NCI-H1105 (cell line): ENCODE data around the gene ACTG1.
A peak's percentile ranks its signal among the peaks of the same experiment; 100 is the strongest.

Source experiments
- DNase-seq: peaks from one replicate; lab custom pipeline; 2025; lab: John Stamatoyannopoulos, UW

Gene ACTG1

DNA sequence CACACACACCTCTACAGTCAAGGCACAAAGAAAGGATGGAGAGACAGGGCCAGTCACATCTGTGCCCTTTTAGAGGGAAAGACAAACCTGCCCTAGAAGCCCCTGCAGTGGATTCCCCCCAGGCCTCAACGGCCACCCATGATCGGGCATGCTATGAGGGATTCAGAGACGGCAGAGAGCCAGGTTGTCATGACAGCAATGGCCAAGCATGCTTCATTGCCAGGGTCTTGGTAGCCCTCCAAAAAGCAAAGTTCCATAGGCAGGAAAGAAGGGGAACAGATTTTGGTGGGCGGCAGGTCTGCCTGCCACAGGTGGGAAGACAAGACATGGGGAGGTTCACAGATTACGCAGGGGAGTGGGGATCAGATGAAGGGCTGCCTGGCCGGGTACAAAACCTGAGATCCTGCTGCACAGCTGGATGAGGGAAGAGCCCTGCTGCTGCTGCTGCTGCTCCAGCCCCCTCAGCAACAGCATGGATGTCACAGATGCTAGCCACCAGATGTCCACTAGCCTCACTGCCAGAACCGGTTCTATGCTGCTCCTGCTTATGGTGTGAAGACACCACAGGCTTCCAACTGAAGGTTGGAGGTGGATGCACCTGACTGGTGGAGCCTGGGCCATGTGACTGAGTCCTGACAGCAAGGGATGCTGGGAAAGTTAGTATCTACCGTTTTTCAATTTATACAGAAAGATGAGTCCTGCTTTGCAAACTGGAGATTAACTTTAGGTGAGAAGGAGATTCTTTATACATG lies 17.8 kb downstream of the ACTG1 start:
- no peak for DNase-seq

DNA sequence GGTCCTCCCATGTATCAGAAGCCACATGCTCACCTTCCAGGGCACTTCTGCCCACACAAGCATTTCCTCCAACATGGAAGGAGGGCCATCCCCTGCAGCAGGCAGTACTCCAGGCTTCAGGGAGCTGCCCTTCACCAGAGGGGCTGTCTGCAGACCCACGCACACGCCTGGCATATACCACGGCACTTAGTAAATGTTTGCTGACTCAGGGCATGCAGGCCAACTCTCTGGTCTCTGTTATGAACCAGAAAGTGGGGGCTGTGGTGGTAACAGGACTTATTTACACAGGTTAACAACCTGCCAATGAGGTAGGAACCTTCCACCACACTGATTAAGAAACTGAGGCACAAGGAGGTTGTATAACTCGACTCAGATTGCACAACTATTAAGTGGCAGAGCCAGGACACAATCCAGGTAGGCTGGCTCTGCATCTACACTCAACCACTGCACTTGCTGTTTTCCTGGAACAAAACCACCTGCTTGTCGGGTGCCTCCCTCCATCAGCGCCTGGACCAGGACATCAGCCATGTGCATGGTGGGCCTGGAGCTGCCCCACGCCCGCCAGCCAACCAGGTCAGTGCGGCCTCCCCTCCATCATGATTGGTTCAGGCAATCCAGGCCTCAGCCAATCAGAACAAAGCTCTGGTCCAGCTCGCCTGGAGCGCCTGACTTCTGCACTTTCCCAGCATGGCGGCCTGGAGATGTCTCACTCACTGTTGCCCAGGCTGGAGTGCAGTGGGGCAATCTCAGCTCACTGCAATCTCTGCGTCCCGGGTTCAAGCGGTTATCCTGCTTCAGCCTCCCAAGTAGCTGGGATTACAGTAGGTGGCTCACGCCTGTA lies 19.2 kb downstream of the ACTG1 start:
- no peak for DNase-seq

DNA sequence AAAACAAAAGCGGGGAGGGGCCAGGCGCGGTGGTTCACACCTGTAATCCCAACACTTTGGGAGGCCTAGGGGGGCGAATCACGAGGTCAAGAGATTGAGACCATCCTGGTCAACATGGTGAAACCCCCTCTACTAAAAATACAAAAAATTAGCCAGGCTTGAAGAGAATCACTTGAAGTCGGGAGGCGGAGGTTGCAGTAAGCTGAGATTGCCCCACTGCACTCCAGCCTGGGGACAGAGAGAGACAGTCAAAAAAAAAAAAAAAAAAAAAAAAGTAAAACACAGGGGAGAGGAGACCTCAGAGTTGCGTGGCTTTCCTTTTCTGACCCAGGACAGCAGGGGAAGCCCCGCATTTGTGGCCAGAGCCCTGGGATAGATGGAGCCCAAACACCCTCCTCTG lies 19.9 kb downstream of the ACTG1 start:
- DNase-seq, result no peak

DNA sequence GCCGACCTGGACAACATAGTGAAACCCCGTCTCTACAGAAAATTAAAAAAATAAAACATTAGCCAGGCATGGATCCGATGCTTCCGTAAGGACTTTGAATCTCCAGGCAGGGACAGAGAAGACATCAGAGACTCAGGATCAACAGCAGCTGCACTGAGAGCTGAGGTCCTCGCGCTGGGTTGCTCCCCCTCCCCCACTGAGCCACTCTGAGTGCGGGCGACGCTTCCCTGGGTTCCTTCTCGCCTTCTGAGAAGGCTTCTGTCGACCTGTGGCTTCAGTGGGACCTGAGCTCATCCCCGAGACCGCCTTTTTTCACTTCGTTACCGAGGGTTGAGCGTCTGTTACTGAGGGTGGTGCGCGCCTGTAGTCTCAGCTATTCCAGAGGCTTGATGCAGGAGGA lies 20.4 kb downstream of the ACTG1 start:
- no peak for DNase-seq

DNA sequence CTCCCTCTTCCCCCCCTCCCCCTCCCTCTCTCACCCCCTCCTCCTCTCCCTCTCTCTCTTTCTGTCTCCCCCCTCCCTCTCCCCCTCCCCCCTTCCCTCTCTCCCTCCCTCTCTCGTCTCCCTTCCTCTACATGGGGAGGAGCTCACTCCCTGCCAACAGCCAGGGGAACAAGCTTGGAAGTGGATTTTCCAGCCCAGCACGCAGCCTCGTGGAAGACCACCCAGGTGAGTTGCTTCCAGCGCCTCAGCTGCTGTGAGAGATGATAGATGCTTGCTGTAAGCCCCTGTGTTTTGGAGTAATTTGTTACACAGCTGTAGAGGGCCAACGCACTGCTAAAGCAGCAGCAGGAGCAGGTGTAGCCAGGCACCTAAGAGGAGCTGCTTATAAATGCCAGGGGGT lies 20.8 kb downstream of the ACTG1 start:
- no peak for DNase-seq

DNA sequence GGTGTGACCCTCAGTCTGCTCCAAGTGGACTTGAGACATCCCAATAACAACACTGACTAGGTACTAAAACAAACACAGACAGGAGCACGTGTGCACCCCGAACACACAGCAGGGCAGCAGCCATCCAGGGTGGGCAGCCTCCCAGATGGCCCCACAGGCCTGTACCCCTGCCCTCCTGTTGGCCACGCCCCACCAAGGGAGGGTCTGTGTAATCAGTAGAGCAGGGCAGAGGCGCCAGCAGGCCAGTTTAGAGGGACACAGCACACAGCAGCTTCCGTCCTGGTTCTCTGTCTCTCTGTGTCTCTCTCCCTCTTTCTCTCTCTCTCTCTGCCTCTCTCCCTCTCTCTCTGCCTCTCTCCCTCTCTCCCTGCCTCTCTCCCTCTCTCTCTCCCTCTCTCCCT lies 21.4 kb downstream of the ACTG1 start:
- no peak for DNase-seq

DNA sequence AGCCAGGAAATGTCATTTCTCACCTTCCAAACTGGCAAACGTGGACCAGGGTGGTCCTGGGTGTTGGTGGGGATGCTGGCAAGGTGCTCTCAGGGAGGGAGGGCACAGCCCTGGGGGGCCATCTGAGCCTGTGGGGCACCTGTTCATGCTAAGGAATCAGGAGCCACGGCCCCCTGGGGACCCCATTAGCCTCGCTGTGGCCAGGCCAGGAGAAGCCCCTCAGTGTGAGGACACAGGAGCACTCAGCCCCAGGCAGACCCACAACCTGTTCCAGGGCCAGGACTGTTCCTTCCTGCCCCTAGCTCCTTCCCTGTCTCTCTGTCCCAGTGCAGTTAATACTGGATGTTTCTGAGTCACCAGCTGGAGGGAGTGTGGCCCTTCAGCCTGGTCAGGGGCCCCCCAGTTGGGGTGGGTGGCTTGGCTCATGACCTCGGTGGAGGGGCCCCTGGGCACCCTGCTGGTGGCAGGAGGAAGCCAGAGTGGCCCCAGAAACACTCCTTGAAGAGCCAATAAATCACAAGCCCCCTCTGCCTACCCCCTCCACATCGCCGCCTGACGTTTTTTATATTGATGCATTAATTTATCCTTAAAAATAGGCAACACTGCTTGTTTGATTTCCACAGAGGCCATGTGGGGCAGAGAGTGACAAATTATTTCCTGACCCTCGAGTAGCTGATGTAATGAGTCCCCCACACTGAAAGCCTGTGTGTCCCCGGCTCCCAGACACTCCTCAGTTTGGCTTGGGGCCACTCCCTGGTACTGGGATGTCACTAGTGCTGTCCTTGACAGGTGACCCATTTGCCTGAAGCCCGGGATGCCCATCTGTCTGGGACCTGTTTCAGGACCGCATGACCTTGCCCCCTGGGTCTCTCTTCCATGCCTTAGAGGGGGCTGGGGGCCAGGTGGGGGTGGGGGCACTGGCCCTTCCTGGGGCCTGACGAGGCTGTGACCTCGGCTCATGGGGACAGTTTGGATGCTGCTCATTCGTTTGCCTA lies 22.3 kb downstream of the ACTG1 start:
- no peak for DNase-seq

DNA sequence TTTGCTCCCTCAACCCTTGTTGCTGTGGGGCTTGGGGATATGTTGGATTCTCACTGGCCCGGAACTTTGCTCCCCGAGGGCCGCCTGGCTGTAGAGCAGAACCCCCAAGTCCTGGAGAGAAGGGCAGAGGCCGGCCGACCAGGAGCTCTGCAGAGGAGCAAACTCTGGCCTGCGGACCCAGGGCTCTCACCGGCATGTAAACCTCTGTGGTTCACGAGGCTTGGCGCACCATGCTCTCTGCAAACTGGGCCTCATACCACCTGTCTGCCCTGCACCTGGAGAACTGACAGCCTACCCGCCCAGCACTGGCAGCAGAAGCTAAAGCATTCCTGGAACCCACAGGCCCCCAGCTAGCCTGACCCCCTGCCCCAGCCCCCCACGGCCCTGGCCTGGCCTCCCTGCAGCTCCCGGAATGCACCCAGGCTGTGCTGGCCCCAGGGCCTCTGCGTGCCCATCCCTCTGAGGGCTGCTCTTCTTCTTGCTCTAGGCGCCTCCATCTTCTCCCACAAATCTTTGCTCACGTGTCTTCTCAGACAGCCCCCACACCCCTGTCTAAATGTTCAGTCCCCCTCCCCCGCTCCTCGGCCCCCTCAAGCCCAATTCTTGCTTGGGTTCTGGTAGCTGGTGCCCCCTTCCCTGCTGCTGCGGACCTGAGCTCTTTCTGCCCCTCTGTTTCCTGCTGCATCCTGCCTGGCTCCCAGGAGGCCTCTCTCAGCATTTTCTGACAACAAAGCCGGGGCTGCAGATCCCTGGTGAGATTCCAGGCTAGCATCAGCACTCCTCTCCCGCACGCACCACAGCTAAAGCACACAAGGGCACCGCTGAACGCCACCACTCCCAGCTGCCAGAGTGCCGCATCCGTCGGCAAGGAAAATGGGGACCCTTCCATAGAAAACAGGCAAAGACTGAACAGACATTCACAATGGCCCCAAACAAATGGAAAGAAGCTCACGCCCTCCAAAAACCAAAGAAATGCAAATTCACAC lies 23.3 kb downstream of the ACTG1 start:
- DNase-seq, result no peak

DNA sequence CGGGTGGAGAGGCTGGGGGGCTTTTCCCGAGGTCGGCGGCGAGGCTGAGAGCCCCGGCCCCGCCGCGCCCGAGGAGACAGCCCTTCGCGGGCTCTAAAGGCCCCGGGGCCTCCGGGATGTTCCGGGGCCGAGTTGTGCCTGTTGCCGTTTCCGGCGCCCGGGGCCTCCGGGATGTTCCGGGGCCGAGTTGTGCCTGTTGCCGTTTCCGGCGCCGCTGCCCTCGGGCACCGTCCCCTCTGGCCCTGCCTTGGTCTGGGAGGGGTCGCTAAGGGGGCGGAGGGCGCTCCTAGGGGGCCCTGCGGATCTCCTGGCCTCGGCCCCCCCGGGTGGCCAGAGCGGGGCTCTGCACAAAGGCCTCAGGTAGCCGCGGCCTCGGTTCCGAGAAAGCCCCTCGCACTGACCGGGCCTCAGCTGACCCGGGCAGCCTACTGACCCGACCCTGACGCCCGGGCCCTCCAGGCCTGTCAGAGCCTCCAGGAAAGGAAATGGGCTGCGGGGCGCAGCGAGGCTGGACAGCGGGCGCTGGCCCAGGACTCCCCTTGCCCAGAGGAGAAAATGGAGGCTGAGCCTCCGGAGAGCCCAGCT lies 24.2 kb downstream of the ACTG1 start:
- no peak for DNase-seq

DNA sequence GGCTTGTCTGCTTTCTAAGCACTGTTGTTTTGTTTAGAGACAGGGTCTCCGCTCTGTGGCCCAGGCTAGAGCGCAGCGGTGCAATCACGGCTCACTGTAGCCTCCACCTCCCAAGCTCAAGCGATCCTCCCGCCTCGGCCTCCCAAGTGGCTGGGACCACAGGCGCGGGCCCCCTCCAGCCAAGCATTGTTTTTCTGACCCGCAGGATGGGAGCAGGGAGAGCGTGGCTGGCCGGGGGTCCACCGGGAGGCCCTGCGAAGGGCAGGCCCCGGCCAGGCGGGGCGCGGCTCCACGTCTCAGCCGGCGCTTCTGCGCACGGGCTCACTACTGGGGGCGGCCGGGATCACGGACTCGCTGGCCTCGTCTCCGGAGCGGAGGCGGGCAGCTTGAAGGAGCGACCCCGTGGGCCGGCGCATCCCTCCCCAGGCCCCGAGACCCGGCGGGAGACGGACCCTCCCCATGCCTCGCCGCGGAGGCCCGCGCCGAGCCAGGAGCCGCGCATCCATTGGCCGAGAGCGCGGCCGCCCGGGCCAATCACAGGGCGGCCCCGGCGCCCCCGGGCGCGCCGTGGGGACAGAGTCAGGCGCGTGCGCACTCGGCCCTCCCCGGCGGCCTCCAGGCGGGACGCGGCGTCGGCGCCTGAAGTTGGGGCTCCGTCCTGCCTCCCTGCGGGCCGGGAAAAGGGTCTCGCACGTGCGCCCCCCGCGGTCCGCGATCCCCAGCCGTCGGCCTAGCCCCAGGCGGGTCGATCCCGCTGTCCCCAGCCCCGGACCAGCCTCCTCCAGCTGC lies 24.9 kb downstream of the ACTG1 start:
- DNase-seq, result peak; percentile 68

DNA sequence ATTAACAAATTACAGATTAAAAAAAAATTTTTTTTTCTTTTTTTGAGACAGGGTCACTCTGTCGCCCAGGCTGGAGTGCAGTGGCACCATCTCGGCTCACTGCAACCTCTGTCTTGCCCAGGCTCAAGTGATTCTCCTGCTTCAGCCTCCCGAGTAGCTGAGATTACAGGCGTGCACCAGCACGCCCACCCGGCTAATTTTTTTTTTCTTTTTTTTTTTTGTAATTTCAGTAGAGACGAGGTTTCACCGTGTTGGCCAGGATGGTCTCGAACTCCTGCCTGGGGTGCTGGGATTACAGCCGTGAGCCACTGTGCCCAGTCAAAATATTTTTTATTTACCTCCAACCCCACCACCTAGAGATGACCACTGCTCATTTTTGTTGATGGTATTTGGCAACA lies 25.5 kb downstream of the ACTG1 start:
- DNase-seq, result no peak

DNA sequence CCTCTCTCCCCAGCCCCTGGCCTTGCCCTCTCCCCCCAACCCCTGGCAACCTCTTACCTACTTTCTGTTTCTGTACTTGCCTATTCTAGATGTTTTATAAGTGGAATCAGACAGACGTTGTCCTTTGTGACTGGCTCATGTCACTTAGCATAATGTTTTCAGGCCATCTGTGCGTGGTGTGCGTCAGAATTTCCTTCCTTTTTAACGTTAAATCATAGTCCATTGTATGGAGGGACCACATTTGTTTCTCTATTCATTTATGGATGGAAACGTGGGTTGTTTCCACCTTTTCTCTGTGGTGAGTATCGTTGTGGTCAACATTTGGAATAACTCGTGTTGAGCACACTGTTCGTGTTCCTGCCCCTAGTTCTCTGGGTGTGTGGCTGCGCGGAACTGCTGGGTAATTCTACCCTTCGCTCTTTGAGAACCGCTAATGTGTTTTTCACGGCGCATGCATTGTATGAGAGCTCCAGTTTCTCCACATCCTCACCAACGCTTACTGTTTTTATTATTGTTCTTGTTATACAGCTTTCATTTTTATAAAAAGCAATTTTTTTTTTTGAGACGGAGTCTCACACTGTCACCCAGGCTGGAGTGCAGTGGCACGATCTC lies 26.3 kb downstream of the ACTG1 start:
- no peak for DNase-seq

DNA sequence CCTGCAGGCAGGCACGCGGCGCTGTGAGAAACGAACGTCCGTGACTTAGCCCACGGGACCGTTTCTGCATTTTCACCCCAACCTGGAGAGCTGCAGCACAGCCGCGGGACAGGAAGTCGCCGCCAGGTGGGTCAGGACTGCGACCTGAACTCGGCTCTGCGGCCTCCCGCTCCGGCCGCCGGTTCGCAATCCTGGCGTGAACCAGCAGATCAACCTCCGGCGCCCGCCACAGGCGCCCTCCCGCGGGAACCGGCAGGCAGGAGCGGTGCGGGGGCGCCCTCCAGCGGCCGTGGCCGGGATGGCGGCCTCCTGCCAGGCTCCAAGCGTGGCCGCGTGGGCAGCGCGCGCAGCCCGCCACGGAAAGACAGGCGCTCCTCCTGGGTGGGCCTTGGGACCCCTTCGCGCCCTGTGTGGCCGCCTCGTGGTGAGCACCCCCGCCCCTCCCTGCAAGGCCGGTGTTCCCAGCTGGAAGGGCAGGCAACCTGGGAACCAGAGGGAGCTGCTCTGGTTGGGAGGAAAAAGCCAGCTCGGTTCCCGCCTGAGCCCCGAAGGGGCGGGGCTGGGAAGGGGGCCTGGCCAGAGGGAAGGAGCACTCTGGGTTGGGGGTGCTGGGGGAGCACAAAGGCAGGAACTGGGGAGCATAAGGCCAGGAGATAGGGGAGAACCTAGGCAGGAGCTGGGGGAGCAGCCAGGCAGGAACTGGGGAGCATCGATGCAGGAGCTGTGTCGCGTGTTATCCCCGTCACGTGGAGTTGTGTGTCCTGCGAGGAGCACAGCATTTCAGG lies 28.2 kb downstream of the ACTG1 start:
- peak; percentile 65 for DNase-seq

DNA sequence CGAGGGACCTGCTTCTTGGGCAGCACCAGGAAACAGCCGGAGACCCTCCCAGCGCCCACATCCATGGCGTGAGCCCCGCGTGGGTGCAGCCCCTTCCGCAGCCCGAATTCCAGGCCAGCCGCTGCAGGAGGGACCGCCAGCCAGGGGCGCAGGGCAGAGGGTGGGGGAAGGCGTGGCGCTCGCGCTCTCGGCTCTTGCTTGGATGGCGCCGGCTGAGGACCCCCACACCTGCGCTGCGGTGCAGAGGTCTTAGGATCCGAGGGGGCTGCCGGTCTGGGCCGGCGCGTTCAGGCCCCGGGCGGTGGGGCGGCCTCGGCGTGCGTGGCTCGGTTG lies 28.8 kb downstream of the ACTG1 start:
- no peak for DNase-seq

DNA sequence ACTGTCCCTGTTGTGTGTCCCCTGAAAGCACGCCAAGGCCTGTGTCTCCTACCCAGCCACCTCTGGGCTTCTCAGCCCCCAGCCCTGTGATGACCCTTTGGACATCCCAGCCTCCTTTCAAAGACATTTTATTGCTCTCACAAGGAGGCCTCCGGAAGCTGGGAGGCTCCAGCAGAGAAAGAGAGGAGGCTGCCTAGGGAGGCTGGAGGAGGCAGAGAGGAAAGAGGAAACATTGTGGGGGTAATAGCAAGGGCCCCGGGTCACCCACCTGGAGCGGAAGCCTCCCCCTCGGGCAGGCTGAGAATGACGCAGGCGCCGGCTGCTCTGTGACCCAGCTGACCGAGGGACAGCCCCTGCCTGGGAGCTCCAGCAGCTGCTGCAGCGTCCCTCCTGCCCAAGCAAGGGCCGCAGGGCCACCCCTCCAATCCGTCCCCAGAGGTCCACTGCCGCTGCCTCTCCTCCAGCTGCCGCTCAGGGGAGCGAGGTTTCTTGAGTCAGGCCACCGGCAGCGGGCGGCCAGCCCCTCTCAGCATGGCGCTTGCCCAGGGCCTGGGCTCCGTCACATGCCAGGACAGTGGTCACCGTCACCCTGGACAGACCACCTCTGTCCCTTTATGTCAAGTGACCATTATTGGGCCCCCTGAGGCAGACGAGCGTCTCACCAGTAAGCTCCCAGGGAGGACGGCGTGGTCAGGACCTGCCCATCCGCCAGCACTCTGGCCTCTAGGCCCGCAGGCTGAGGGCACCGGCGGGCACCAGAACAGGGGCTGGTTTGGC lies 29.3 kb downstream of the ACTG1 start:
- no peak for DNase-seq

DNA sequence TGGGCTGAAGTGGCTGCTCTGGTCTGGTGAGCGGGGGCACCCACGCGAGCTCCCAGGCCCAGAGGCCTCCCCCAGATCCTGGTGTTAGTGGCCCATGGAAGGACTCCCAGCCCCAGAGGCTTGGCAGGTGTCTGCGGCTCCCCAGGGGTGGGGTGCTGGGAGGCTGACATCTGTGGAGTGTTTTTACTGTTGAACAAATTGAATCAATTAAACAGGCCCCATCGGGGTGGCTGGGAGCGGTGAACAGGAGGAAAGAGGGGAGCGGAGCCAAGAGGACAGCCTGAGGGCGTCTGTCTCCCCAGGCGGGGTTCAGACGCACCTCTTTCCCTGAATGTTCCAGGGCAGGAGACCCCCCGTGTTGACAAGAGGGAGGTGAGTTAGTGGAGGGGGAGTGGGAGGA lies 29.9 kb downstream of the ACTG1 start:
- DNase-seq, result no peak

DNA sequence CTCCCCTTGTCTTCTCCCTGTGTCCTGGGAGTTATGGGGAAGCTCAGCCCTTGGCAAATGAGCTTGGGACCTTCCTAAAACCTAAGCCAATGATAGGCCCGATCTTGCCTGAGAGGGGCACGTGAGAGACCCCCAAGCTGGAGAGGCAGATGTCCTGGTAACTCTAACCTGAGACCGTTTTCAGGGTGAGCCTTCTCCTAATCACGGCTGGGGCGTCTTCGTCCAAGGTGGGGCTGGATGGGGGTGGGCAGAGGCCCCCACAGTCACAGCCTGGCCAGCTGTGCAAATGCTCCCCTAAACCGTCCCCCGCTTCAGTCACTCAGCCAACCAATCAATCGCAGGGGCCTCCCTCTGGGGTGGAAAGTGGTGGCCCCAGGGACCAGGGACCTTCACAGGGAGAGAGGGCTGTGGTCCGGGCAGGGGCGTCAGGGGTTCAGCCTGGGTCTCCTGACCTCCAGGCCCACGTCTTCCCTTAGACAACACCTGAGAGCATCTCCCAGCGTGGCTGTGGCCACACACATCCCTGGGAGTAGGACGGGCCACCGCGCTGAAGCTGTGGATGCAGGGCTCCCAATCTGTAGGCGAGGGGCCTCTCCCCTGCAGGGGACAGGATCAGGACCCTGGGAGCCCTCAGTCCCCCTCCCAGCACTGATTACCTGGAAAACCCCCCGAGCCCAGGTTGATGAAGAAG lies 30.6 kb downstream of the ACTG1 start:
- DNase-seq, result no peak
